GM19372 (cell line): Measurements from ENCODE around the gene LIF.

Source experiments
- ATAC-seq: cut with Tn5 transposase; IDR thresholded peaks from one replicate; pipeline ENCODE4 v1.9.1; 2021; ENCODE audit warnings: mild to moderate bottlenecking, low read depth, moderate library complexity; ENCODE audit not compliant: unreplicated experiment

The LIF gene

DNA sequence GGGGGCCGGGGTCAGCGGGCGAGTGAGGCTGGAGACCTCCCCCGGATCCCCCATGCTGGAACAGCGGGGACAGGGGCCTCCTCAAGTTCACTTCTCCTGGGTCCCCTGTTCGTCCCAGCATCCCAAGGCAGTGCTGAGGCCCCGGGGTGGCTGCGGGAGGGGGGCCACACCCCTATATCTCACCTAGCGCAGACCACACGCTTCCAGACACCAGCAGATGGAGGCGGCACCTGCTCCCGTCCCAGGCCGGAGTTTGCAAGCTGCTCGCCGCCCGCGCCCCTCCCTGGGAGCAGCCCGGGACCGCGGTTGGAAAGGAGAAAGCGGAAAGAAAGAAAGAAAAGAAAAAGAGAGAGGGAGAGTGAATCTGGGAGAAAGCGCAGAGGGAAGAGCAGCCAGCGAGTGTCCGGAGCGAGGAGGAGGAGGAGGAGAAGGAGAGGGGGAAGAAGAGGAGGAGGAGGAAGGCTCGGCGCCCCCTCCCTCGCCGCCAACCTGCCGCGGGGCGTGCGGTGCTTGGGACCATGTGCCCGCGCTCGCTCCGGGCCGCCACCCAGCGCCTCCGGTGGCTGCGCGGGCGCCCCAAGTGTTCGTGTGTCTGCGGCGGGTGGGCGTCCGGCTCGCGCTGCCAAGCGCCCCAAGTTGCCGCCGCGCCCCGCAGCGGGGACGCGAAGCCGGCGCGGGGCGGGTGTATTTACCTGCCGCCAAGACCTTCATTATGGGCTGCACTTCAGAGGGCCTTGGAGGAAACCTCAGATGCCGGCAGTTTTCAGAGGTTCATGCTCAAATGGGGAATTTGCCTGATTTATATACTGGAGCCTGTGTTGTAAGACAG, at the start of gene LIF:
Gene LIF, minus strand, starts transcription at position 775 of the 829 bp plus-strand sequence. Its CDS starts 64 bp downstream, at position 711.
- ATAC-seq: no peak

DNA sequence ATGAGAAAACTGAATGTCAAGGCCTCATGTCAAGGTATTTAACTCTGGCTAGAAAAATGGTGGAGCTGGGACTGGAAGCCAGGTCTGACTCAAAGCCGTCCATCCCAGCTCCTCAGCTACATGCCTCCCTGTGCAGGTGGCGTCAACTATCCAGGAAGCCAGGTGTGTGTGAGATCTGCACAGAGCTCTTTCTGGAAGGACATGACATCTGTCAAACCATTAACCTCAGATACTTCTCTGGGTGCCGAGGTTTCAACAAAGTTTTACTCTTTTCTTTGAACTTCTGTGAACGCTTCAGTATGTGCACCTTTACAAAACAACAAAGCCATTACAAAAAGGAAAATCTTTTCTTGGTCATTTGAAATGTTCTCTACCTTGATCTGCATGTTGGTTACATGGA, 49.8 kb upstream of the LIF start:
- ATAC-seq: no peak

DNA sequence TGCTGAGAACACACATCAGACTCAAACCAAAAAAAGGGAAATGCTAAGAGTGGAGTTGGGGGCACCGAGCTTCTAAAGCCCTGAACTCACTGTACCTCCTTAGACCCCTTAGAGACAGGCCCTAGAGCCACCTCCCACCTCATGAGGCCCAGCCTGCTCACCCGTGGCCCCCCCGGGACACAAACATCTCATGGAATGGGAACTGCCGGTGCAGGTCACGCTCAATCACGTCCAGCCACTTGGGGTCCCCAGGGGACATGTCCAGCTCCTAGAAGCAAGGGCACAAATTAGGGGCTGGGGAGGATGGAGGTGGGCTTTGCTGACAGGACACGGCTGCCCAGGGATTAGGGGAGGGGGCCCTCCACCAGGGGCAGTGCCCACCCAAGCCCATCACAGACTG, 49.0 kb upstream of the LIF start:
- ATAC-seq: no peak

DNA sequence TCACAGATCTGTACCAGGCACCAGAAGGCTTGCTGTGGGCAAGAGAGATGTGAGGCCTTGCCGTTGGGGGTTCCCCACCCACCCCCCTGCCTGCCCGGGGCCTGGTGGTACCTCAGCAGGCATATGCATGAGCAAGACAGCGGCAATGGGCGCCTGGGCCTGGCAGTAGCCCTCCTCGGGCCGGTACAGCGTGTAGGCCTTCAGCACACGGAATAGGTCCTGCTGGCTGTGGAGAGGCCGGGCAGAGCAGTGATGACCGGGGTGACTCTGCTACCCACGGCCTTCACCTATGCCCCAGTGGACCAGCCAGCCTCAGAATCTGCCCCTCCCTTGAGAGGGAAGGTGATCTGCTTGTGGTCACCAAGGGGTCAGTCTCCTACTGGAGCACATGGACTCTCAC, 48.3 kb upstream of the LIF start:
- no peak for ATAC-seq

DNA sequence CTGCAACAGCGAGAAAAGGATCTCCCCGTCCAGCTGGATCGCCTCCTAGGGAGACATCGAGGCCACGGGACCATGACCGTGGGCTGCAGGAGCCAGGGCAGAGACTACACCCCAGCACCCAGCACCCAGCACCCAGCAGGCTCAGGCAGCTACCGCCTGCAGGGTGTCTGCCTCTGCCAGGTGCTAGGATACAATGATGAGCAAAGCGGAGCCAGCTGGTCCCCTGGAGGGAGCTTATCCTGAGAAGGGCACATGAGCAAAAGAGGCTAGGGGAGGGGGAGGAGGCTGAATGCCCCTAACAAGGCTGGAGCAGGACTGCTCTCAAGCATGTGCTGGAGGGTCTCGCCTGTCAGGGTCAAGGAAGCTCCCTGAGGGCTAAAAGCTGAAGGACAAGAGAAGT, 47.5 kb upstream of the LIF start:
- ATAC-seq: no peak

DNA sequence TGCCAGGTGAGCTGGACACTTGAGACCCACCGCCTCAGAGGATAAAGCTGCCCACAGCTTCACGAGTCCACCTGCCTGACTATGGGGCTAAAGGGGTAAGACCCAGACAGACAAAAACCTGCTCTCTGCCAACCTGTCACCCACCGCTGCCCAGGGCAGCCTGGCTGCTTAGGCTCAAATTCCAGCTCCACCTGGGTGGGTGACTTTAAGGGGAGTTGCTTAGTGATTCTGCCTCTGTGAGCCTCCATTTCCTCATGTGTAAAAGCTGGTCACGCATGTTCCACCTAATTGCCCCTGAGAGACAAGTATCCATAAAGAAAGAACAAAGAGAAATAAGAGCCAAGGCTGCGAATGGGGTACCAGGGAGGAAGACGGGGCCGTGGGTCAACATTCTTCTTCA, 46.5 kb upstream of the LIF start:
- no peak for ATAC-seq

DNA sequence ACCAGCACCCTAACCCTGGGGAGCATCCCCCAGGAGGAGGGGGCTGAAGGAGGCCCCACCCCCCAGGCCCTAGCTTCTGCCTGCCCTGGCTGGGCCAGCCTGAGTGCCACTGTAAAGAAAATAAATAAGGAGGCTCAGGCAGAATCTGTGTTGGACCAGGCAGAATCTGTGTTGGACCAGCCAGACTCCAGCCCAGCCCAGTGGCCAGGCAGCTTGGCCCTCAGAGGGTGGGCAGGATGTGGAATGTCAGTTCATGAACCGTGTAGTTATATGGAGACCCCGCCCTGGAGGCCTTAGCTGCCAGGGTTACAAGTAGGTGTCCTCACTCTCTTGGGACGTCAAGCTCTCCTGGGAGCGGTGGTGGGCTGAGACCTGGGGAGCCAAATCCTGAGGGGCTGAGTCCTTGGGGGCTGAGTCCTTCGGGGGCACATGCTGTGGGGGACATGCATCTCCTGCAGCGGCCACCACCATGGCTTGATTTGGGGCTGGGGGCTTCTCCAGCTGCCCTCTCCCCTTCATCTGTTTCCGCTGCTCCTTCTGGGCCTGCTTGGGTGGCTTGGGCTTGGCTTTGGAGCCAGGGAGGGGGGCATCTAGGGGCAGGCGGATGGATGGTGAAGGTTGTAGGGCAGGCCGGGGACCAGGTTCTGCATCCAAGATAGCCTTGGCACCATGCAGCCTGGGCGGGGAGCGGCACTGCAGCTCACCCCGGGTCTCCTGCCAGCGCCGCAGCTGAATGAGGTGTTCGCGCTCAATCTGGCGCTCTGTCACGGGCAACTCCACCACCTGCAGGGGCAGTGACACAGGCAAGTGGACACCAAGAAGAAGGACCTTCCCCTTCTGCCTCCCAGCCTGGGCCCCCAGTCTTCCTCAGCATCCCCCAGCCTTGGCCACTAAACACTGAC, 45.8 kb upstream of the LIF start:
- ATAC-seq: no peak

DNA sequence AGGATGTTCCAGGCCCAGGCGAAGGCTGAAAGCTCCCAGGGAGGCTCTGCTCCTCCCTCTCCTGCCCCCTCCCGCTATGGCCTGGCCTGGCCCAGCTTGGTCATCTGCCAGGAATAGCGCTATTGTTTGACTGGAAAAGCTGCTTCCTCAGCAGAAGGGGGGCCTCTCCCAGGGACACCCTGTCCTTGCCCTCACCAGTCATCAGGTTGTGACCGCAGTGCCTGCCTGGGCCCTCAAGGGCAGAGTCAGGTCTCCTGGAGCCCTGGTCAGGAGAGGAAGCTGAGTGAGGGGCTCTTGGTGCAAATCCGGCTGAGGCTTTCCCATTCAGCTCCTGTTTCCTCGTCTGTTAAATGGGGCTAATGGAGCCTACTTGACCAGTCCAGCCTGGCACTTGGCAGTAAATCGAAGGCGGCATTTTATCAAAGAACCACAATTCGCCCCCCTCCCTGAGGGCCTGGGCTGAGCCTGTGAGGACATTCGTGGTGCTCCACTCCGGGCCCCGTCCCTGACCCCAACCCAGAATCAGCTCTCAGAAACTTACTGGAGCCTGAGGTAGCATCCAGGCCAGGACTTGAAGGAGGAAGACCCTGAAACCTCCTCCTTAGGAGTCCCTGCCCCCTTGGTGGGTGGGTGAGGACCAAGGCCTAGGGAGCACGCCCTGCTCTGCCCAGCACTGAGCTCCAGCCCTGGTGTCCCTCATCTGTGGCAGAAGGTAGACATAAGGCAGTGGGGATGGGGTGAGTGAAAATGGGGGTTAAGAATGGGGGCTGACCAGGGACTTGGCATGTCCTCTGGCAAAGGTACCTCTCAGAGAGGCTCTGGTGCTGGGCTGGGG, 44.7 kb upstream of the LIF start:
- no peak for ATAC-seq

DNA sequence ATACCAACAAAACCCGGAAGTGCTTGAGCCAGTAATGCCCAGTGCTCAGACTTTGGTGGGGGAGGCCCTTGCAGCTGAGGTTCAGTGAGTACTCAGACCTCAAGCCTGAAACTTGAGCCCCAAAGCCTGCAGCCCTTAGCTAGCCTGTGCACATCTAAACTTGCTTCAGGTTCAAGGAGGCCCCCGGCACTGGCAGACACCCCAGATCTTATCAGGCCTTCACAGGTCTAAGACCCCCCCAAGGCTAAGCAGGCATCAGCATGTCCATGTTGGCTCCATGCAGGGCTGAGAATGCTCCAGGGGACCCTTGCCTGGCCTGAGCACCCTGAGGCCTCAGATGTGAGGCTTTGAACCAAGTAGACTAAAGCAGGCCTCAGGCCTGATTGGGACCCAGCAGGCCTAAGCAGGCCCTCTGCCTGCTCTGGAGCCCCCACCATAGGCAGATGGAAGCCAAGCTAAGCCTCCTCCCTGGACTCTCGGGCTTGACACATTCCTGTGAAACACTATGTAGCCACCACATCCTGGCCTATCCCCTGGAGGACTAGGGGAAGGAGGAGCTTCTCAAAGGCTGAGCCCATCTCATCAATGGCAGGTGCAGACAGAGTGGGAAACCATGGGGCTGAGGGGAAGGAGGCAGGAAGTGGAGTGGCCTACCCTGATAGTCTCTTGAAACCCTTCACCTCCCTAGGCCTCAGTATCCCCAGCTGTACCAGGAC, 43.9 kb upstream of the LIF start:
- ATAC-seq: no peak

DNA sequence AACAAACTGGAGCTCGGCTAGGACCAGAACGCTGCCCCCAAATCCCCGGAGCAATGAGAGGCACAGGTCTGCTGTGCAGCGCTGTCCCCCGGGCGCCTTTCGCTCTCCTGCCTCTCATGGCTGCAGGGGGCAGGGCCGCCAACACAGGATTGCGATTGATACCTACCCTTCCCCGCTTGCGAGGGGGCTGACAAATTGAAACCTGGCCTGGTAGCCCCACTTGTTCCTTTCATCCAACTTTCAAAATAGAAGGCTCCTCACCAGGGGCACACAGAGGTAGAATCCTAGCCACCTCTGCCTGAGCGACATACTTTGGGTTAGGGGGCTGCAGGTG, 43.4 kb upstream of the LIF start:
- no peak for ATAC-seq

DNA sequence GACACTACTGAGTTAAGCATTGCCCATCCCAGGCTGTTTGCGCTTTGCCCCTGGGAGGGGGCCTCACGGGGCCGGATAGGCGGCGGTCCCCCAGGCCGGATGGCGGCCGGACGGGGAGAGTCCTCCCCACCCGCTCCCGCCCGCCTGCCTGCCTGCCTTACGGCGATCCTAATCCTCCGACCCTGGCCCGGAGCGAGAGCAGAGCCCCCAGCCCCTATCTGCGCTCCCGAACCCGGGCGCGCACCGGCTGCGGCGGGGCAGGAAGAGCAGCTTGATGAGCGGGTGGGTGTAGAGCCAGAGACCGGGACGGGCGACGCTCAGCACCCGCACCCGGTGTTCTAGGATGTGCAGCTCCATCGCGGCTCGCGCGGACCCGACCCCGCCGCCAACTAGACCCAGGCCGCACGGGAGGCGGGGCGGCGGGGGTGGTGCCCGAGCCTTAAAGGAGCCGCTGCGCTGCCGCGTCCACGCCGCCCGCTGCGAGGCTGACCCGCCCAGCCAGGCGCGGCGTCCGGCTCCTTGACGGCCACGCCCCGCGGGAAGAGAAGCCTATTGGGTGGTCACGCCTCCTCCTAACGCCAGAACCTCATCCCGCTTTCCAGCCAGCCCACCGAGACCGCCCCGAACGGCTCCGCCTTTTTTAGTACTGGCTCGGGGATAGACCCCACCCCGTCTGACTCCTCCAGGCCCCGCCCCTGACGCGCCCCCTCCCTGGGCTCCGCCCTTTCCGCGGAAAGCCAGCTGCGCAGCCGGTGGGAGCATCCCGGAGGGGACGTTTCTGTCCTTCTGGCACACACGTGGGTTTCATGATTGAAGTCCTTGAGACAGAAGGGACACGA, 42.8 kb upstream of the LIF start, which contains the start of gene CASTOR1:
Gene CASTOR1, minus strand, starts transcription at position 365 of the 839 bp plus-strand sequence. Its CDS starts 8 bp downstream, at position 357.
- ATAC-seq: peak; percentile 69

DNA sequence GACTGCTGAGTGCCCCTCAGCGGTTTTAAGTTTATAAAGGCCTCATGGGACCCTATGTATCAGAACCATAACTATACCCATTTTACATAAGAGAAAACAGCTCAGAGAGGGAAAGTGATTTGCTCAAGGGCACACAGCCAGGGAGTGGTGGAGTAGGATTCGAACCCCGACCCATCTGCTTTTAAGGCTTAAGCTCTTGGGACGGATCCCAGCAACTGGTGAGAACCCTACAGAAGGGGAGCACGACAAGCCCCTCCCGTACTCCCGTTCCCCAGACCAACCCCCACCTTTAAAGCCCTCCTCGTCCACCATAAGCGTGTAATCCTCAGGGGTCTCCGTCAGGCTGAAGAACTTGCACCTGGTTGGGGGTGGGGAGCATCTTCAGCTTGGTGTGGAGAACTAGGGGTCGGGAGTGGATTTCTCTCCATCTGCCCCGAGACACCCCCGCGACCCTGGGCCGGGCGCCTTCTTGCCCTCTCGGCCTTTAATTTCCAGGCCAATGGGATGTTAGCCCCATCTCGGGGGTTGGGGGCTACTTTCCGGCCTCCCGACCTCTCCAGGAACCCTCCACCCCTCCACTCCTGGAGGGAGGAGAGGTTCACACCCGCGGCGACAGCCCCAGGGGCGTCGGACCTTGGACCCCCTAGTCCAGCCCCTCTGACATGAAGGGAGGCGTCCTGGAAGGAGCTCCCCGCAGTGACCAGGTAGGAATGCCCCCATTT, 42.0 kb upstream of the LIF start:
- no peak for ATAC-seq

DNA sequence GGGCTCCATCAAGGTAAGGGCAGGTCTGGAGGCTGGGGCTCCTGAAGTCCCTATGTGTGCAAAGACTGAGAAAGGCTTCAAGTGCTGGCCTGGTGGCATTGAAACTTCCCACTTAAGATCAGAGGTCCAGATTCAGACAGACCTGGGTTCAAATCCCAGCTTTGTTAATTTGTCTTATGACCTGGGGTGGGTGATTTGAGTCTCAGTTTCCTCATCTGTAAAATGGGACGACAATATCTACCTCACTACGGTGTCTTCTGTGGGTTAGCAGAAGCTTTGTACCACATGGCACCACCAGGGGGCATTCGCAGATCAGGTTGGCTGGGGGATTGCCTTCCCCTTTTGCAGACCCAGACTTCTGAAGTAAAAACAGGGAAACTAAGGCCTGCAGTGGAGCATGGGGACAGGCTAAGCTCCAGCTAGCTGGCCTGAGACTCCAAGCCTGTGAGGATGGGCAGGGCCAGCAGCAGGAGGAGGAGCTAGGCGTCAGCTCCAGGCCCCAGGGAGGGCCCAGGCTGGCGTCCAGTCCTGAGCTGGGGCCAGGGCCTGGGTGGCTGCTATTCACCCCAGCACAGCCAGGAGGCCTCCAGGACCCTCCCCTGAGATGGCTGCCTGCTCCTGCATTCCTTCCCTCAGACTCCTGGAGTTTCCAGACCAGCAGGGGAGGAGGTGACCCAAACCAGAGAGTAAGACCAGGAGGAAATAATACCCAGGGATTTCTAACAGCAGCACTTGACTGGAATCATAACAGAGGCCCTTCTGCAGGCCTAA, 41.3 kb upstream of the LIF start:
- no peak for ATAC-seq

DNA sequence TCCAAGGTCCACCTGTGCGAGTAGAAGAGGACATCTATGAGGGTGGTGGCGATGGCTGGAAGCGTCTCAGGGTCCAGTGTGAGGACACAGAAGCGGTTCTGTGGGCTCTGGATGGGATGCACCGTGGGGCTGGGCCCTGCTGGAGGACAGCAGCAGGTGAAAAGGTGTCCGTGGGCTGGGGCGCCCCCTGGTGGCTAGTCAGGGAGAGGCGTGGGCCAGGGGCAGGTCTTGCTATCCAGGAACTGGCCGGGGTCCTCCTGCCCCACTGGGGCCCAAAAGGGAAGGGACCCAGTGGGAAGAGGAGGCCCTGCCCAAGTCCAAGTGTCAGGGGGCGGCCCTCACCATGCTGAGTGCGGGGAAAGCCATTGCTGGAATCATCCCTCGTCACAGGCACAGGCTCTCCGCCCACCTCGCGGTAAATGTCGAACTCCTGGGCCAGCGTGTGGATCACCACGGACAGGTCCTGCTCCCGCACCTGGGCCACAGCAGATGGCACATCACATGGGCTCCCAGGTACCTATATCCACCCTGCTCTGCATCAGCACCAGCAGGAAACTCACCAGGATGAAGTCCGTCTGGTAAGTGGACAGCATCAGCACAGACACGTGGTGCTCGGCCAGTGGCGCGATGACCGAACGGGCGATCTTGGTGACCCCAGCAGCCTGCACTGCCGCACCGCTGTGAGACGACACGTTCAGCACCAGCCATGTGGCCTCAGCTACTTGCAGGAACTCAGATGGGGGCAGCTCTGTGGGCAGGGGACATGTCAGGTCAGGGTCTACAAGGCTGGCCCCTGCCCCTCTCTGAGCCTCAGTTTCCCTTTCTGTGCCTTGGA, 40.5 kb upstream of the LIF start:
- ATAC-seq: no peak

DNA sequence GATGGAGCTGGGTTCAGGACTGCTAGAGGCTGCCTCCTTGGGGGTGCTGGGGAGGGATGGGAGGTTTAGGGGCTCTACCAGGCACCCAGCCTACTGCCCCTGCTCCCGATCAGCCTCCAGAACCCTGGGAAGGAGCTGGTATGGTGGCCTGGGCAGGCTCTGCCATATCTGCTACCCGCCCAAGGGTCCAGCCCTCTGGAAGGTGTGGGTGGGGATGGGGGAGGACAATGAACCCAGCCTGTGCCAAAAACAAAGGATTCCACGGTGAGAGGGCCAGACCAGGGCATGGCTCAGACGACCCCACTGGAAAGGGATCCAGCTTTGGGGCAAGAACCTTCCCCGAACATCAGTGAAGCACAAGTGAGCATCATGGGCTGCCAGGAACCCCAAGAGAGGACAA, 39.8 kb upstream of the LIF start:
- ATAC-seq: no peak

DNA sequence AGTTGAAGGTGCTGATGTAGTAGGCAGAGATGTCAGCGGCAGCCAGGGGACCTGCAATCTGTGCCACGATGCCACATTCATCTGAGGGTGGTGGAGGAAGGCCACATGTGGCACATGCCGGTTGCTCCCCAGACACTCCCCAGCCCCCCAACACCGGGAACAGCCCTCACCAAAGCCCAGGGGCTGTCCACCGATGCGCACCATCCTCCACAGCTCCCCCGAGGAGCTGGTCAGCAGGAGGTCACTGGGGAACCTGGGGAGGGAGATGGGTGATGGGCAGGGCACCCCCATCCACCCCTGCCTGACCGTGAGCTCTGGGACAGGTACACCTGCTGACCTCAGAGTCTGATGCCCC, 39.3 kb upstream of the LIF start:
- ATAC-seq: no peak

DNA sequence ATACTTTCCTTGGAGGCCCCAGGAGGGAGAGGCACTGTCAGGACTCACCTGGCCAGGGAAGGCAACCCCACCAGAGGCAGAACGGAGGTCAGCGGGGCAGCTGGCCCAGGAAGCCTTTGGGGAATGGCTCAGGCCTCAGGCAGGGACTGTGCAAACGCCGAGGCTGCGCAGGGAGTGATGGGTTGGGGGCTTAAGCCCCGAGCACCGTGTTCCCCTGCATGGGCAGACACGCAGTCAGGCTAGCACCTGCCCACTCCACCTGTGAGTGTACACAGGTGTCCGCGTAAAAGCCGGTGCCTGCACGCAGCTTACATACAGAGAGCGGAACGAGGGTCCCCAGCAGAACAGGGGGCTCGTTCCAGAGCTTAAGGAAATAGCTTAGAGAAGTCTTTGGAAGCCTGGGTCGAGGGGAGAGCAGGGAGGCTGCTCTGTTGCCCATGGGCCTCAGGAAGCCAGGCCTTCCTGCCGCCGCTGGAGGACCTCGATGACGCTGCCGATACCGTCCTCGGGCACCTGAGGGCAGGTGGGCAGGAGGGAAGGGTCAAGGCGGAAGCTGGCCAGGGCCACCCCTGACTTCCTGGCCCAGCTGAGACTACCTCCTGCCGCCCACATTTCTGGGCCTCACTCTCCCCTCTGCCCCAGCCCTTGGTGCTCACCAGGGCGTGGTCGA, 38.8 kb upstream of the LIF start:
- no peak for ATAC-seq
